A673 (cell line): Measurements from ENCODE around the gene VPS52. TPM values are rescaled to one million over a fixed set of nuclear protein-coding genes. Genes with fewer than 3 reads are reported as not detected.

Source experiments
- BruUV-seq: library from RNA; stranded (reverse); fragments of 400-500 nt; replicated peaks from 2 replicates; lab custom pipeline; 2021; lab: Mats Ljungman, UMichigan
- CTCF ChIA-PET: fragments of 300-600 bp; sonication (Branson Sonifier 250); formaldehyde crosslinking; loops from one replicate; lab custom pipeline; 2022; ENCODE audit warnings: antibody characterized with exemption; lab: Charles Lee
- POLR2A ChIA-PET: fragments of 300-600 bp; sonication (Branson Sonifier 250); formaldehyde crosslinking; loops from one replicate; lab custom pipeline; 2022; ENCODE audit warnings: antibody characterized with exemption; ENCODE audit not compliant: low non-redundant PET; lab: Charles Lee
- DNase-seq: peaks from one replicate; pipeline ENCODE4 v3.0.0-alpha.2; 2015; ENCODE audit warnings: low spot score
- H3K27ac ChIP-seq: fragments of 200-600 bp; sonication (generic); 2 replicates; pipeline ENCODE4 v1.5.1; 2016; ENCODE audit warnings: mixed run types, low read depth, mild to moderate bottlenecking, mixed read lengths, antibody characterized with exemption, low read length; ENCODE audit not compliant: poor library complexity, severe bottlenecking
- H3K27me3 ChIP-seq: fragments of 200-600 bp; sonication (generic); replicated peaks from 2 replicates; pipeline ENCODE4 v1.6.1; 2017; ENCODE audit warnings: mixed run types, low read depth, mild to moderate bottlenecking, mixed read lengths, antibody characterized with exemption, low read length; ENCODE audit not compliant: insufficient read depth, poor library complexity
- H3K36me3 ChIP-seq: fragments of 200-600 bp; sonication (generic); 2 replicates; pipeline ENCODE4 v1.6.1; 2016; ENCODE audit warnings: mixed run types, mild to moderate bottlenecking, mixed read lengths, antibody characterized with exemption, low read length; ENCODE audit not compliant: insufficient read depth, poor library complexity, severe bottlenecking
- H3K4me1 ChIP-seq: fragments of 200-600 bp; sonication (generic); 2 replicates; pipeline ENCODE4 v1.6.1; 2017; ENCODE audit warnings: mixed run types, mild to moderate bottlenecking, mixed read lengths, antibody characterized with exemption, low read length; ENCODE audit not compliant: insufficient read depth, poor library complexity, severe bottlenecking
- H3K4me3 ChIP-seq: fragments of 200-600 bp; sonication (generic); 2 replicates; pipeline ENCODE4 v1.5.1; 2016; ENCODE audit warnings: low read depth, mixed run types, mild to moderate bottlenecking, mixed read lengths, low read length; ENCODE audit not compliant: poor library complexity, severe bottlenecking
- H3K9me3 ChIP-seq: fragments of 200-600 bp; sonication (generic); 2 replicates; pipeline ENCODE4 v1.6.1; 2016; ENCODE audit warnings: mixed run types, low read depth, mild to moderate bottlenecking, mixed read lengths, antibody characterized with exemption, low read length; ENCODE audit not compliant: poor library complexity, severe bottlenecking
- CTCF ChIP-seq: fragments of 300-800, 200-600 bp; sonication (generic); conservative IDR thresholded peaks from 2 replicates; pipeline ENCODE4 v1.5.1; 2017; ENCODE audit warnings: low read depth, mild to moderate bottlenecking, antibody characterized with exemption, low read length, moderate library complexity, mixed read lengths
- EZH2 ChIP-seq: fragments of 200-600 bp; sonication (generic); IDR thresholded peaks from 2 replicates; pipeline ENCODE4 v1.6.1; 2017; ENCODE audit warnings: borderline replicate concordance, low read depth, mild to moderate bottlenecking, mixed read lengths, antibody characterized with exemption, low read length; ENCODE audit not compliant: poor library complexity, severe bottlenecking
- intact Hi-C: fragments of 100-400 bp; cut with micrococcal nuclease; formaldehyde crosslinking; loops from one replicate; pipeline ENCODE4 v1.10.0; 2022; ENCODE audit not compliant: unreplicated experiment
- total RNA-seq: library from RNA; stranded (reverse); gene quantifications from 2 replicates; pipeline ENCODE4 v1.2.3, GENCODE V29; 2021

The VPS52 gene
- total RNA-seq, 1 experiment from 2014 or later = 58.2 TPM

GRCh38 chr6:33207552-33208090 lies 64.1 kb downstream of the VPS52 start:
- peak overlapping the region; percentile 96 for H3K4me3 ChIP-seq
- H3K4me1 ChIP-seq = peaks cover 37% of the 10 kb centered on the region
- DNase-seq = peak; percentile 51
- BruUV-seq = no TSS peak
- no peaks in the 10 kb centered on the region for H3K9me3 ChIP-seq
- TF ChIP-seq CTCF (no peak), EZH2 (no peak)
- H3K36me3 ChIP-seq = peaks cover 26% of the 10 kb centered on the region
- H3K27ac ChIP-seq = peak overlapping the region; percentile 98
- no peaks in the 10 kb centered on the region for H3K27me3 ChIP-seq
- ChIA-PET POLR2A (no interaction called here), CTCF (no interaction called here)
- intact Hi-C loops = loop anchor here (2.0 to 10.0 kb wide), 2 partner anchors 41 to 187 kb away; partner anchors contain the start of gene KIFC1

- intact Hi-C loops = loop anchor here (10.0 kb wide), 1 partner anchor 188 kb away; the partner anchor contains the start of gene KIFC1
- H3K4me3 ChIP-seq = peak overlapping the region; percentile 96
- H3K9me3 ChIP-seq = no peaks in the 10 kb centered on the region
- BruUV-seq = no TSS peak
- H3K36me3 ChIP-seq = peaks cover 32% of the 10 kb centered on the region
- DNase-seq = no peak
- peaks cover 36% of the 10 kb centered on the region for H3K4me1 ChIP-seq
- H3K27ac ChIP-seq = peak overlapping the region; percentile 98
- TF ChIP-seq EZH2 = no peak
- TF ChIP-seq CTCF = no peak
- no peaks in the 10 kb centered on the region for H3K27me3 ChIP-seq
- CTCF ChIA-PET = no interaction called here
- POLR2A ChIA-PET = no interaction called here
These were observed 64.7 kb downstream of the VPS52 start for GRCh38 chr6:33206864-33207551.

- BruUV-seq = no TSS peak
- no peak for DNase-seq
- Histone ChIP-seq H3K27ac (peak overlapping the region; percentile 98), H3K4me1 (peaks cover 43% of the 10 kb centered on the region), H3K27me3 (no peaks in the 10 kb centered on the region), H3K9me3 (no peaks in the 10 kb centered on the region), H3K36me3 (peaks cover 35% of the 10 kb centered on the region), H3K4me3 (no peak overlapping the region)
- ChIA-PET POLR2A (no interaction called here), CTCF (no interaction called here)
- intact Hi-C loops = loop anchor here (10.0 kb wide), 1 partner anchor 189 kb away; the partner anchor contains the start of gene KIFC1
- TF ChIP-seq EZH2 = no peak
- no peak for TF ChIP-seq CTCF
These were observed 65.4 kb downstream of the VPS52 start for GRCh38 chr6:33206027-33206863.
